ENCODE results near the gene LGALS14.
"Not testable (repeated sequence)": the region's sequence is repeated elsewhere in the genome, so short reads cannot be mapped to it uniquely, and the experiment has no call there.

Gene LGALS14

GRCh38 chr19:39704181-39705044 is at the start of gene LGALS14:
Gene LGALS14 (plus strand): TSS chr19:39704481. CDS start chr19:39704529, 48 bp downstream.
- DNase-seq = no peak

GRCh38 chr19:39655613-39656012 is 48.7 kb upstream of the LGALS14 start, which contains the start of gene LGALS16:
Gene LGALS16 (plus strand): TSS chr19:39655913. CDS start chr19:39655962, 49 bp downstream.
- DNase-seq = no peak

- DNase-seq = no peak
These were observed 44.5 kb upstream of the LGALS14 start for GRCh38 chr19:39659791-39660190.

- DNase-seq = no peak
These were observed 43.6 kb upstream of the LGALS14 start for GRCh38 chr19:39660661-39661060.

GRCh38 chr19:39661565-39661964 is 42.7 kb upstream of the LGALS14 start:
- no peak for DNase-seq

GRCh38 chr19:39669860-39670259 is 34.4 kb upstream of the LGALS14 start:
- not testable (repeated sequence) for DNase-seq

GRCh38 chr19:39670998-39671397 is 33.3 kb upstream of the LGALS14 start:
- DNase-seq = no peak

- DNase-seq = peak; percentile 45
These were observed 32.4 kb upstream of the LGALS14 start for GRCh38 chr19:39671739-39672363.

- no peak for DNase-seq
These were observed 31.8 kb upstream of the LGALS14 start for GRCh38 chr19:39672473-39672872.

- not testable (repeated sequence) for DNase-seq
These were observed 30.4 kb upstream of the LGALS14 start for GRCh38 chr19:39673862-39674261.

- DNase-seq = no peak
These were observed 28.3 kb upstream of the LGALS14 start for GRCh38 chr19:39676004-39676403.

GRCh38 chr19:39677961-39678889 is 26.1 kb upstream of the LGALS14 start:
- DNase-seq = no peak

GRCh38 chr19:39679056-39679790 is 25.1 kb upstream of the LGALS14 start:
- no peak for DNase-seq

- DNase-seq = no peak
These were observed 24.5 kb upstream of the LGALS14 start for GRCh38 chr19:39679791-39680168.

- DNase-seq = no peak
These were observed 23.7 kb upstream of the LGALS14 start for GRCh38 chr19:39680593-39680992.

- DNase-seq = no peak
These were observed 22.9 kb upstream of the LGALS14 start for GRCh38 chr19:39681416-39681815.

GRCh38 chr19:39684267-39684666 is 20.0 kb upstream of the LGALS14 start:
- DNase-seq = no peak

- DNase-seq = no peak
These were observed 17.5 kb upstream of the LGALS14 start for GRCh38 chr19:39686739-39687138.

GRCh38 chr19:39688637-39689036 is 15.6 kb upstream of the LGALS14 start:
- DNase-seq = not testable (repeated sequence)

GRCh38 chr19:39692166-39692565 is 12.1 kb upstream of the LGALS14 start:
- no peak for DNase-seq

- no peak for DNase-seq
These were observed 11.5 kb upstream of the LGALS14 start for GRCh38 chr19:39692822-39693221.

- DNase-seq = no peak
These were observed 8.5 kb upstream of the LGALS14 start for GRCh38 chr19:39695759-39696158.
